ENCODE results near the gene RANBP9.

Gene RANBP9

DNA sequence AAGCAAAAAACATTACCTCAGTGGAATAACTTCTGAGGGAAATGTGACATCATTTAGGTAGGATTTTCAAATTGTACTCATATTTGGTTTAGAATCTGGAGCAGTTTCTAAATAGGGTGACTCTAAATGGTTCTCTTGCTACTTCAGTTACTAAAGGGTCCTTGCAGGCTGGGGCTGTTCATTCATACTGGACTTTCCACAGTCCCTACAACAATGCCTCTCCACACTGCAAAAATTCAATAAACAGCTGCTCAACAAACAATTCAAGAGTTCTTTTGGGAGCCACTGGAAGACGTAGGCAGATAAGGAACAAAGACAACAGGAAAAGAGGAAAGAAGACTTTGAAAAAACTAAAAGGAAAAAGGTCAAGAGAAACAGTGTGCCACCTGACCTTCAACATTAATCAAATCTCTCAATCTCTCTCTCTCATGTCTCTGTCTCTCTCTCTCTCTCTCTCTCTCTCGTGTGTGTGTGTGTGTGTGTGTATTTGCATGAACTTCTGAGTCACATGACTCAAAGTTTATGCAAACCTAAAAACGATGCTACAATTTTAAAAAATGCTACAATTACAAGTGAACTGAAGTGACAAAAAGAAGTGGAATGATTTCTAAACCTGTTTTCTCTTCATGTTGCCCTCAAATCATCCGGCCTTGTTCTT, 82.0 kb downstream of the RANBP9 start:
- TF ChIP-seq OSR1 (CRISPR knock-in tag; IDR thresholded peaks at IDR 0.05) (no peak), RARB (CRISPR knock-in tag; IDR thresholded peaks at IDR 0.05) (no peak), SNAI2 (CRISPR knock-in tag; IDR thresholded peaks at IDR 0.05) (no peak), GLIS3 (CRISPR knock-in tag; IDR thresholded peaks at IDR 0.05) (no peak), ZNF8 (CRISPR knock-in tag; IDR thresholded peaks at IDR 0.05) (no peak), PPARA (CRISPR knock-in tag; IDR thresholded peaks at IDR 0.05; ENCODE audit: borderline replicate concordance) (no peak), ZFP30 (CRISPR knock-in tag; IDR thresholded peaks at IDR 0.05) (no peak), ZFP3 (CRISPR knock-in tag; IDR thresholded peaks at IDR 0.05) (no peak), TOX (CRISPR knock-in tag; IDR thresholded peaks at IDR 0.05; ENCODE audit: borderline replicate concordance) (no peak)

DNA sequence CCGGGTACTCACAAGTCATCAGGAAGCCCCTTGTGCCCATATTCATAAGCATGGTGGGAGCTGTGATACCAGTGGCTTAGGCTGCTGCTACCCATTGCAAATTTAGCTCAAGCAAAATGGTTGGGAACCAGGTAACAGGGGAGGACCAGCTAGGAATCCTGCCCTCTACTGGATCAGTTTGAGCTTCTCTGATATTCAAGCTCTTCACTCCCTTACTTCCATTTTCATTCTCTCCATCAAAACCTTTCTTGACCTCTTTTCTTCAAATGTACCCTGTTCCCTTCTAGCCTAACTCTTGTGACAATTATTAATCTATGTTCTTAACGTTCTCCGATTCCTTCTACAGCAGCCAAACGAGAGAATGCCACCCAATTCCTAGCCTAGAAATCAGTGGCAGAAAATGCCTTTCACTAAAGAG, 86.8 kb downstream of the RANBP9 start:
- ATAC-seq: peak; percentile 91

More for the DNA sequence above, 82.0 kb downstream of the RANBP9 start:
- ATAC-seq: no peak

GRCh38 chr6:13617066-13617465, 94.6 kb downstream of the RANBP9 start:
- no peak for ATAC-seq
- TF ChIP-seq, protein P1, sequence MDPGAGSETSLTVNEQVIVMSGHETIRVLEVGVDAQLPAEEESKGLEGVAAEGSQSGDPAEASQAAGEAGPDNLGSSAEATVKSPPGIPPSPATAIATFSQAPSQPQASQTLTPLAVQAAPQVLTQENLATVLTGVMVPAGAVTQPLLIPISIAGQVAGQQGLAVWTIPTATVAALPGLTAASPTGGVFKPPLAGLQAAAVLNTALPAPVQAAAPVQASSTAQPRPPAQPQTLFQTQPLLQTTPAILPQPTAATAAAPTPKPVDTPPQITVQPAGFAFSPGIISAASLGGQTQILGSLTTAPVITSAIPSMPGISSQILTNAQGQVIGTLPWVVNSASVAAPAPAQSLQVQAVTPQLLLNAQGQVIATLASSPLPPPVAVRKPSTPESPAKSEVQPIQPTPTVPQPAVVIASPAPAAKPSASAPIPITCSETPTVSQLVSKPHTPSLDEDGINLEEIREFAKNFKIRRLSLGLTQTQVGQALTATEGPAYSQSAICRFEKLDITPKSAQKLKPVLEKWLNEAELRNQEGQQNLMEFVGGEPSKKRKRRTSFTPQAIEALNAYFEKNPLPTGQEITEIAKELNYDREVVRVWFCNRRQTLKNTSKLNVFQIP (CRISPR knock-in tag; IDR thresholded peaks at IDR 0.05; ENCODE audit: borderline replicate concordance, low read depth): no peak
- TF ChIP-seq CREB5 (CRISPR knock-in tag; IDR thresholded peaks at IDR 0.05; ENCODE audit: low read depth) (no peak), TOX (CRISPR knock-in tag; IDR thresholded peaks at IDR 0.05; ENCODE audit: borderline replicate concordance) (no peak), BACH2 (CRISPR knock-in tag; IDR thresholded peaks at IDR 0.05; ENCODE audit: borderline replicate concordance) (no peak), CSDC2 (CRISPR knock-in tag; IDR thresholded peaks at IDR 0.05) (no peak), GLIS3 (CRISPR knock-in tag; IDR thresholded peaks at IDR 0.05) (no peak), PPARA (CRISPR knock-in tag; IDR thresholded peaks at IDR 0.05; ENCODE audit: borderline replicate concordance) (no peak), ARNTL (CRISPR knock-in tag; IDR thresholded peaks at IDR 0.05; ENCODE audit: borderline replicate concordance, low read depth) (no peak), ESRRG (CRISPR knock-in tag; IDR thresholded peaks at IDR 0.05) (no peak)
- TF ChIP-seq, protein P2, sequence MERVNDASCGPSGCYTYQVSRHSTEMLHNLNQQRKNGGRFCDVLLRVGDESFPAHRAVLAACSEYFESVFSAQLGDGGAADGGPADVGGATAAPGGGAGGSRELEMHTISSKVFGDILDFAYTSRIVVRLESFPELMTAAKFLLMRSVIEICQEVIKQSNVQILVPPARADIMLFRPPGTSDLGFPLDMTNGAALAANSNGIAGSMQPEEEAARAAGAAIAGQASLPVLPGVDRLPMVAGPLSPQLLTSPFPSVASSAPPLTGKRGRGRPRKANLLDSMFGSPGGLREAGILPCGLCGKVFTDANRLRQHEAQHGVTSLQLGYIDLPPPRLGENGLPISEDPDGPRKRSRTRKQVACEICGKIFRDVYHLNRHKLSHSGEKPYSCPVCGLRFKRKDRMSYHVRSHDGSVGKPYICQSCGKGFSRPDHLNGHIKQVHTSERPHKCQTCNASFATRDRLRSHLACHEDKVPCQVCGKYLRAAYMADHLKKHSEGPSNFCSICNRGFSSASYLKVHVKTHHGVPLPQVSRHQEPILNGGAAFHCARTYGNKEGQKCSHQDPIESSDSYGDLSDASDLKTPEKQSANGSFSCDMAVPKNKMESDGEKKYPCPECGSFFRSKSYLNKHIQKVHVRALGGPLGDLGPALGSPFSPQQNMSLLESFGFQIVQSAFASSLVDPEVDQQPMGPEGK (CRISPR knock-in tag; IDR thresholded peaks at IDR 0.05; ENCODE audit: borderline replicate concordance): no peak
- TF ChIP-seq, protein P3, sequence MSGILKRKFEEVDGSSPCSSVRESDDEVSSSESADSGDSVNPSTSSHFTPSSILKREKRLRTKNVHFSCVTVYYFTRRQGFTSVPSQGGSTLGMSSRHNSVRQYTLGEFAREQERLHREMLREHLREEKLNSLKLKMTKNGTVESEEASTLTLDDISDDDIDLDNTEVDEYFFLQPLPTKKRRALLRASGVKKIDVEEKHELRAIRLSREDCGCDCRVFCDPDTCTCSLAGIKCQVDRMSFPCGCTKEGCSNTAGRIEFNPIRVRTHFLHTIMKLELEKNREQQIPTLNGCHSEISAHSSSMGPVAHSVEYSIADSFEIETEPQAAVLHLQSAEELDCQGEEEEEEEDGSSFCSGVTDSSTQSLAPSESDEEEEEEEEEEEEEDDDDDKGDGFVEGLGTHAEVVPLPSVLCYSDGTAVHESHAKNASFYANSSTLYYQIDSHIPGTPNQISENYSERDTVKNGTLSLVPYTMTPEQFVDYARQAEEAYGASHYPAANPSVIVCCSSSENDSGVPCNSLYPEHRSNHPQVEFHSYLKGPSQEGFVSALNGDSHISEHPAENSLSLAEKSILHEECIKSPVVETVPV (CRISPR knock-in tag; IDR thresholded peaks at IDR 0.05): no peak

More for the DNA sequence above, 86.8 kb downstream of the RANBP9 start:
- TF ChIP-seq CREB5 (CRISPR knock-in tag; IDR thresholded peaks at IDR 0.05; ENCODE audit: low read depth) (no peak), OSR1 (CRISPR knock-in tag; IDR thresholded peaks at IDR 0.05) (no peak), PPARA (CRISPR knock-in tag; IDR thresholded peaks at IDR 0.05; ENCODE audit: borderline replicate concordance) (no peak), ISL1 (CRISPR knock-in tag; IDR thresholded peaks at IDR 0.05) (no peak), TCF4 (CRISPR knock-in tag; IDR thresholded peaks at IDR 0.05; ENCODE audit: borderline replicate concordance) (no peak), TOX (CRISPR knock-in tag; IDR thresholded peaks at IDR 0.05; ENCODE audit: borderline replicate concordance) (no peak), ARNTL (CRISPR knock-in tag; IDR thresholded peaks at IDR 0.05; ENCODE audit: borderline replicate concordance, low read depth) (no peak), ESRRG (CRISPR knock-in tag; IDR thresholded peaks at IDR 0.05) (no peak), ZC3H10 (CRISPR knock-in tag; IDR thresholded peaks at IDR 0.05) (no peak)
- TF ChIP-seq, protein P3 (CRISPR knock-in tag; IDR thresholded peaks at IDR 0.05): no peak
- TF ChIP-seq, protein P2 (CRISPR knock-in tag; IDR thresholded peaks at IDR 0.05; ENCODE audit: borderline replicate concordance): no peak

Measured in SK-N-SH treated with all-trans-retinoic acid at 6 μM for 48 hours (cell line).